GM21786 (cell line): ENCODE results near the gene PFKFB4.

Source experiments
- ATAC-seq: cut with Tn5 transposase; IDR thresholded peaks from one replicate; pipeline ENCODE4 v1.9.1; 2021; ENCODE audit not compliant: unreplicated experiment

Gene PFKFB4

DNA sequence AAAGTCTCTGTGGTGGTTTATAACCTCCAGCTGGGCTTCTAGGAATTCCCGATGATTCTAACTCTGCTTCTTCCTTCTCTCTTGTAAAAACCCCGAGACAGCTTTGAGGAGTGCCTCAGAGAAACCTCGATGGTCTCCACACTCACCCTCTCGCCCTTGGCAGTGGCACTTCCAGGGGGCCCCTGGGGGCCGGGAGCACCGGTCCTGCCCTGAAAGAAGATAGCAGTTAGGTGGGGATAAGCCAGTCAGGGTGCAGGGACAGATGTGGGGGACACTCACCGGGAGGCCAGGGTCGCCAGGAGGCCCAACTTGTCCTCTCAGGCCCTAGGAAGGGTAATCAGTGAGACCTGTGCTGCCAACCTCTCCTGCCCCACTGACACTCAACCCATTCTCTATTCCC, 28.8 kb upstream of the PFKFB4 start:
- no peak for ATAC-seq

GRCh38 chr3:48584836-48585235, 28.2 kb upstream of the PFKFB4 start:
- ATAC-seq, result no peak

- no peak for ATAC-seq
These were observed 25.2 kb upstream of the PFKFB4 start for GRCh38 chr3:48581621-48582481.

- no peak for ATAC-seq
These were observed 20.0 kb upstream of the PFKFB4 start for GRCh38 chr3:48576647-48577046.

GRCh38 chr3:48575366-48575765, 18.8 kb upstream of the PFKFB4 start:
- no peak for ATAC-seq

DNA sequence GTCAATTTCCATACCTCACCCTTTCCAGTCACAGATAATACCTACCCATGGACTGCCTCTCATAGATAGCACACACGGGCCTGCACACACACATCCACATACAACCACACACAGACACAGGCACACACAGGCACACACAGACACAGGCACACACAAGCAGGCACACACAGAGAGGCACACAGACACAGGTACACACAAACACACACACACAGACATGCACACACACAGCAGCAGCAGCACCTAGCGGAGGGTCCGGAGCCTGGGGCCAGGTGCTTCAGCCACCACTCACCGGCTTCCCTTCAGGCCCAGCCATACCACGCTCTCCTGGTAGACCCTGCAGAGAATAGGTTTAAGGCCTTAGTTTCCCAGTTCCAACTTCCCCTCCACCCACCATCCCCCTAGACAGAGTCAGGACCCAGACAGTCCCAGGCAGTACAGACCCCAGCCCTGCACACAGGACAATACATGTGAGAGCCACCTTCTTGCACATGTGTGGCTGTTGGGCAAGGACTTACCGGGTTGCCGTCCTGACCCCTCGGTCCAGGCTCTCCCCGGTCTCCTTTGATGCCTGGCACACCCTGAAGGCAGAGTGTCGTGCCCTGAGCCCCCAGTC, 17.5 kb upstream of the PFKFB4 start:
- no peak for ATAC-seq

DNA sequence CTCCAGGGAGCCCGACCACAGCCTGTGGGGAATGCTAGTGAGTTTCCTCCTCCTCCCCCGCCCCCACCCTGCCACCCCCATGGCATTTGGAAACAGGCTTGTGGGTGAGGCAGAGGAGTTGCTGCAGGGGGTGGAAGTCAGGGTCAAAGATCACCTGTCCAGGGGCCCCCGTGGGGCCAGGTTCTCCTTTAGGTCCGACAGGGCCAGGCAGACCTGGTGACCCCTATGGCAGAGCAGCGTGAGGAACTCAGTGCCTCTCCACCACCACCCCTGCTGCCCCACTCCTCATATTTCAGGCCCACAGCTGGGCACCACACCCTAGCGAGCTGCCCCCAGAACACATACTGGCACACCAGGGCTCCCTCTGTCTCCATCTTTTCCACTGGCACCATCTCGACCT, 15.9 kb upstream of the PFKFB4 start:
- ATAC-seq, result no peak

DNA sequence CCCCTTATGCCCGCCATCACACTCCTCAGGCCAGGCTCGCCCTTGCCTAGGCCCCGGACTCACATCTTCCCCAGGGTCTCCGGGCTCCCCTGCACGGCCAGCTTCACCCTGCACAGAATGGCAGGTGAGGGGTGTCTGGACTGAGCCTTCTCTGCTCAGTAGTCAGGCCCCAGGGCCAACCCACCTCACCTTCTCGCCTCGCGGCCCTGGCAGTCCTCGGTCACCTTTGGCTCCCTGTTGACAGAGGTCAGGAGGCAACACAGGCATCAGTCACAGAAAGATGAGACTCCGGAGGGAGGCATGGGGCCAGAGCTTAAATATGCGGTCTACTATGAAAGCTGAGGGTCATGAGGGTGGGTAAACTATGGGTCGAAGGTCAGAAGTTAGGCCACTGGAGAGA, 15.3 kb upstream of the PFKFB4 start:
- ATAC-seq, result no peak

- ATAC-seq, result no peak
These were observed 13.3 kb upstream of the PFKFB4 start for GRCh38 chr3:48569808-48570450.

DNA sequence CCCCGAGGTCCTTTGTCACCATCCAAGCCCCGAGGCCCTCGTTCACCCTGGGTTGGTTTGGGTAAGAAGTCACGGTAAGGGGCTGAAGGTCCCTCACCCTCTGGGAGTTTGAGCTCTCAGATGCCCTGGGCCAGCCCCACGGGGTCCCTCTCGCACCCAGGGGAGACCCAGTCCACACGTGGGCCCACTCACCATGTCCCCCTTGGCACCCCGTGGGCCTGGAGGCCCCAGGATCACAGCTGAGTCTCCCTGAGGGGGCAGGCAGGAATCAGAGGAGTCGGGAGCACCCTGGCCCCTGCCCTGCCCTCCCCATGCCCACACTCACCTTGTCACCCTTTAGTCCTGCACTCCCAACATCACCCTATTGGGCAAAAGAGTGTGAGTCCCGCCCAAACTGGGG, 12.8 kb upstream of the PFKFB4 start:
- no peak for ATAC-seq

GRCh38 chr3:48568476-48568875, 11.9 kb upstream of the PFKFB4 start:
- ATAC-seq, result no peak

DNA sequence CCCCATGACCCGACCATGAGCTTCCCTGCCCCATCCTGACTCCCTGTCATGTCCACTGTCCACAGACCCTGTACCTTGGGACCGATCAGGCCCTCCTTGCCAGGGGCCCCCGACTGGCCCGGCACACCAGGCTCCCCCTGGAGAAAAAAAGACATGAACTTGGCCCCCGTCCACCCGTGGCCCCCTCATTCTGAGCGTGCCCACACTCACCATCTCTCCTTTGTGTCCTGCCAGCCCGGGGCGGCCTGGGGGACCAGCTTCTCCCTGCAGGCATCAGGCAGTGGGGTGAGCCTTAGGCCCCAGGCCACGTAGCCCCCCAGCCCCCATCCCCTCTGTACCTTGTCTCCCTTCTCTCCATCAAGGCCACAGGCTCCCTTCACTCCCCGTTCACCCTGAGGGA, 10.9 kb upstream of the PFKFB4 start:
- ATAC-seq, result no peak

DNA sequence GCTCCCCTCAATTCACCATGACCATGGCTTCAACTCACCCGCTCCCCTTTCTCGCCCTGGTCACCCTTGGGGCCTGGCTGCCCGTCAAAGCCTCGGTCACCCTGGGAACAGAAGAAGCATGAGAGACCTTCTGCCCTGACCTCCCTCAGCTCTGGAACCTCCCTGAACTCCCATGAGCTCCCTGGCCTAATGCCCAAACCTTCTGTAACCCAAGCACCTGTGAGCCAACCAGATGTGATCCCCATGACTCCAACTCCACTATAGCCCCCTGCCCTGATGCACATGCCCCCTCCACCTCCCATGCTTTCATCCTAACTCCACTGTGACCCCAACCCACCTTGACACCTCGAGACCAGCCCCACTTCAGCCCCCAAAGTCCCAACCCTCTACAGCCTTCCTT, 10.5 kb upstream of the PFKFB4 start:
- no peak for ATAC-seq

GRCh38 chr3:48566401-48566760, 9.8 kb upstream of the PFKFB4 start:
- no peak for ATAC-seq

- ATAC-seq, result no peak
These were observed 9.2 kb upstream of the PFKFB4 start for GRCh38 chr3:48565591-48566400.

GRCh38 chr3:48565186-48565585, 8.6 kb upstream of the PFKFB4 start:
- no peak for ATAC-seq

- ATAC-seq, result no peak
These were observed 8.1 kb upstream of the PFKFB4 start for GRCh38 chr3:48564667-48565066.

DNA sequence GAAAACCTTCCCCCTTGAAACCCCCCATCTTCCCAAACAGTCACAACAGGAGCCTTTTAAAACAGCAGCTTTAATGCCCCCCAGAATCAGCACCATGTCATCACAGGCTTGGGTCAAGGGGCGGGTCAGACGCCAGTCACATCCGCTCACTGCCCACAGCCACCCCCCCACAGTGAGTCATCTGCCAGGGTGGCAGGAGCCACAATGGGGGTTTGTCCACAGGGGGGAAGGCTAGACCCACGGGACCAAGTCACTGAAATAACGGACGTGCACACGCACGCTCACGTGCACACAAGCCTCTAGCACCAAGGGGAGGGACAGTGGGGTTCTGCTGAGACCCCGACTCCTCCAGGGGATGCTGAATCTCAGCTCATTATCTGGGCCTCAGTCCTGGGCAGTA, 7.4 kb upstream of the PFKFB4 start:
- ATAC-seq, result no peak

- no peak for ATAC-seq
These were observed 6.8 kb upstream of the PFKFB4 start, which contains the start of gene UCN2 for GRCh38 chr3:48563382-48563918. Gene UCN2 (minus strand): TSS chr3:48563781. CDS start chr3:48563124, 657 bp downstream.

DNA sequence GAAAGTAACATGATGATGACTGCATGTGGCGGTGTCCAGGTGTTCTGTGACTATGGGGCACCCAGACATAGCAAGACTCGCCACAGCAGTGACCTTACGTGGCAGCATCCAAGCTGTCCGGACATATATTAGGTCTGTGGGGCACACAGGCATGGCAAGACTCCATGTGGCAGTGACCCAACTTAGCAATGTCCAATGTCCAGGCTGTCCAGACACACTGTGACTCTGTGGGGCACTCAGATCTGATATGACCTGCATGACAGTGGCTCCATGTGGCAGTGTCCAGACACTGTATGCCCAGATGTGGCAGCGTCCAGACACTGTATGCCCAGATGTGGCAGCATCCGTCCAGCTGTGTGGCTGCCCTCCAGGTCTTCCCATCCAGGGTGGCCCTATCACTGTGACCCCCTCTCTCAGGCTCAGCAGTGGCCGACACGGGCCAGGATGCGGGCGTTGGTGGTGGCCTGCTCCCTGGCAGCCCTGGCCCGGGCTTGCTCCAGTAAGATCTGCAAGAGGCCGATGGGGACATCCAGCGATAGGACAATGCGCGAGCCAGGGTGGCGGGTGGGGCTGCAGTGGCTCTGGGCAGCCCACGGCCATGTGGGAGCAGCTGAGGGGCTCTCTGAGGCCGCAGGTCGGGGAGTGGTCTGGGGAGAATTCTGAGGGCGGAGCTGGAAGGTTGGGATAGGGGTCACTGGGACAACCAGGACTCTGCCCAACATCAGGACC, 5.9 kb upstream of the PFKFB4 start:
- no peak for ATAC-seq
